Fibroblast of skin of back (primary cell): ENCODE measurements around the gene LARGE2. TPM values are rescaled to one million over a fixed set of nuclear protein-coding genes. Genes with fewer than 3 reads are reported as not detected.

Experiments used
- DNase-seq: peaks from one replicate; pipeline ENCODE4 v3.0.0-alpha.2; 2013
- polyA plus RNA-seq, 2 experiments: library from polyadenylated mRNA; unstranded; fragments of 120-200 nt; gene quantifications; one replicate each; pipeline ENCODE4 v1.2.1, GENCODE V29; 2013; ENCODE audit not compliant: insufficient read length in 2 of 2

LARGE2 gene
- not detected for polyA plus RNA-seq (2013, experiment 1 of 2; ENCODE audit: insufficient read length)
- polyA plus RNA-seq (2013, experiment 2 of 2; ENCODE audit: insufficient read length): 0.18 TPM

- no peak for DNase-seq
Measured at GRCh38 chr11:45922425-45923082, at the start of gene LARGE2. Gene LARGE2 (plus strand): TSS chr11:45922656. CDS start chr11:45922883, 227 bp downstream.

DNA sequence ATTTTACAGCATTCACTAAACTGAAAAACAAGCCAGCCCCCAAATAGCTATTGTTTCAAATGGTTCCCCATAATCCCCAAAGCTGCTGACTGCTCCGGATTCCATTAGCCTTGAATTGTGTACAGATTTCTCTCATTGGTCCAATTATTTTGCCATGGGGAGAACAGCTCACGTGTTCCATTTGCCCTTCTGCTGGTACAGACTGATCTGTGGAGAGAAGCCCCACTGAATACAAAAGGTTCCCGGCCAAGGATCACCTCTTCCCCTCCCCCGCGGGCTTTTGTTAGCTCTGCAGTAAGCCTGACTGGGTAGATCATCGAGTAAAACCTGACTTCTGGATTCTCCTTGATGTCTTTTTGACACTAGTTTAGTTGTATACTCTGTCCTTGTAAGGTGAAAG, 46.1 kb upstream of the LARGE2 start:
- no peak for DNase-seq

DNA sequence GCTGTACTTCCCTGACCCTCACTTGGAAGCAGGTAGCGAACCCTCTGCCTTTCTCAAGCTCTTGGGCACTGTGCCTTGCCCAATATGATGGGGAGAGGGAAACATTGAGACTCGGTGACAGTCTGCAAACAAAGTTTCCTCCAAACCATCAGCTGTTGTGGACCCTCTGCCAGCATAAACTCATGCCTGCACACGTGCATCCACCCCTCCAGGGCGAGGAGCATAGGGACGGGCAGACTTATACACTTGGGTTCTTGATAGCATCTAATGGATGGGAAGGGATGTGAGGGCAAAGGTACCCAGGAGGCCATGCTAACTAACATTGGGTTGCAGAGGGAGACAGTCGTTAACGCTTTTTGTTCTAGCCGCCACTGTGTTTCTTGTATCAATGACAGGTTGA, 45.2 kb upstream of the LARGE2 start:
- DNase-seq: no peak

- no peak for DNase-seq
Measured at GRCh38 chr11:45877845-45878244, 44.6 kb upstream of the LARGE2 start.

GRCh38 chr11:45879803-45880686, 42.4 kb upstream of the LARGE2 start:
- peak; percentile 10 for DNase-seq

GRCh38 chr11:45880772-45881570, 41.5 kb upstream of the LARGE2 start:
- no peak for DNase-seq

DNA sequence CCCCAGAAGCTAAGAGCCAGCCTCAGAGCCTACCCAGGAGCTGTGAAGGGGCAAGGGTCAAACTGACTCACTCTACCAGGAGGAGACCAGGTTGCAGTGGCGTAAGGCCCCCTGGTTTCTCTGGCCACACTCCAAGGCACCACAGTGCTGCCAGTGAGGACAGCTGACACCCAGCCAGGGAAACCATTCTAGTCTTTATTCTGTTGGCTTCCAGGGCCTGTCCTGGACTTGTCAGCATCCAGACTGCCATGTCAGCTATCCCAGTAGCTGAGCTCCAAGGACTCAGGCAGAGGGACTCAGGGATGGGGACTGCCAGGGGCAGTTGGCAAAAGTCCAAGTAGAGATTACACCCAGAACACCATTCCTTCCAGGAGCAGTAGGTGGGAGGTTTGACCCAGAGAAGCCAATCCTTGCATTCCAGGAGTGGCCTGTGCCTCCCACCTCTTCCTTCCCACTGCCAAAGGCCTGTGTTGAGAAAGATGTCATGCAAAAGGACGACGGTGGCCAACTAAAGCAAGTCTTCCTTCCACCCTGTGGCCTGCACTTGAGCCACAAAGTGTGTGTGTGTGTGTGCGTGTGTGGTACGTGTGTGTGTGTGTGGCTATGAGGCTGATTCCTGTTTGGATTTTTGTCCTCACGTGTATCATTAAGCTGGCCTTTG, 40.6 kb upstream of the LARGE2 start:
- no peak for DNase-seq

DNA sequence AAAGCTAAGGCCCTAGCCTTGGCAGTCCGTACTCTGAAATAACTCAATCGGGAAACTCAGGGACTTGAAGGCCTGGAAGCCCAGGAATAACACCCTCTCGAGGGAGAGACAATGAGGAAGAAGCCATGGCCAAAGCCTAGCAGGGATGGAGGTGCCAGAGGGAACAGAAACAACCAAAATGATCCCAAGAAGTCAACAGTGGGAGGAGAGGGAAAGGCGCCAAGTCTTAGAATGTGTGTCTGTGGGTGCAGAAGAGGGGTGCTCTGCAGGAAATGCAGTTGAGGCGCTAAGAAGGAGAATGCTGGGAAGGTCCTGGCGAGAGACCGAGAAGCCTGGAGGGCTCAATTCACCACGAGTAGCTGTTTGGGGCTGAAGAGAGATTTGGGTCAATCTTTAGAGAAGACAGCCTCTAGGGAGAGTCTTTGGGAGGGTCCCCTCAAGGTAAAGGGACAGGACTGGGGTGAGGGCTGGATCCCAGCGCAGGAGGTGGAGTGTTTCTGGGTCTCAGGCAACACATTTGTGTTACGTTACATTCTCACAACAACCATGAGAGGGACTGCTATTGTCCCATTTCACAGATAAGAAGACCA, 37.8 kb upstream of the LARGE2 start:
- DNase-seq: no peak

DNA sequence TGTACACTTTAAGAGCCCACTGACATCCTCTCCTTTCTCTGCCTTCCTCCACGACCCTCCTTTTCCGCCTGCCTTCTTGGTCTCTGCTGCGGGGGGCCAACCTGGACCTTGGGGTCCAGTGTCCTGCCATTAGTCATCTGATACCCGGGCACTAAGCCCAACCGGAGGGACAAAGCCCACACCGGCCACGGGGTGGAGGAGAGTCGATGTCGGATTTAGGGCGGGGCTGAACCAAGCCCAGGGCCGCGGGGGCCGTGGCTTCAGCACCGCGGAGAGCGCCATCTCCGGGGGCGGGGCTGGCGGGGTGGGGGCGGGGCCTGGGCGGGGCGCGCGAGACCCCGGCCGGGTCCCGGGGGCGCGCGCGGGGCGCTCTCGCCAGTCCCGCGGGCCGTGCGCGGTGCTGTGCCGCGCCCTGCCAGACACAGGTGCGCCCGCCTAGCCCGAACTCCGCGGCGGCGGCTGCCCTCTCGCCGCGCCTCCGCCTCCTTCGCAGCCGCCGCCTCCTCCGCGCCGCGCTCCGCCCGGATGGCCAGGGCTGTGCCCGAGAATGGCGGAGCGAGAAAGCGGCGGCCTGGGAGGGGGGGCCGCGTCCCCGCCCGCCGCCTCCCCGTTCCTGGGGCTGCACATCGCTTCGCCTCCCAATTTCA, 37.1 kb upstream of the LARGE2 start, which contains the start of gene MAPK8IP1:
TSS of gene MAPK8IP1 (plus strand) at position 378 of the 647 bp plus-strand sequence. CDS start at position 548, 170 bp downstream.
- DNase-seq: peak; percentile 39

- no peak for DNase-seq
Measured at GRCh38 chr11:45885921-45886721, 36.3 kb upstream of the LARGE2 start.

DNA sequence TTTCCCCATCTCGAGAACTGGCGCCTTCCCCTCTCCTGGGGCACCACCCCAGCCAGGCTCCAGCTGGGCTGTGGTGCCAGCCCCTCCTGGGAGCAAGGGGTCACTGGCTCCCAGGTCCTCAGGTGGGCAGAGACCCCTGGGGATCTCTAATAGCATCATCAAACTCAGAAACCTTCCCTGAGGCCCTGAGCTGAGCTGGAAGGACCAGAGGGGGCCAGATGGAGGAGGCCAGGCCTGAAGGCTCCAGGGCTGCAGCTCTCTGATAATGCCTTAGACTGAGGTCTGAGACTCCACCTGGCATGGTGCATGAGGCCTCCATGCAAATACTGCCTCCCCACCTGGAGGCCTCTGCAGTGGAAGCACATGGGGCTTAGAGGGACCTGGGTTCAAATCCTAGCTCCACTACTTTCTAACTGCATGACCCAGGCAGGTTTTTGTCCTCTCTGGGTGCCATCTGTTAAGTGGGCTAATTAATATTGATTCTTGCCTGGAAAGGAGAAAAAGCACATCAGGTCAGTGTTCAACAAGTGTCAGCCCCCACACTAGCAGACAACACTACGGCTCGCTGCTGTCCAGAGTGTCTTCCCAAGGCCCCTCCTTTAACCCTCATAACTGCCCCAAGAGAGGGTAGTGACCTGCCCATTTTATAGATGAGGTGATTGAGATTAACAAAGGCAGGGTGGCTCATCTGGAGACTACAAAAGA, 35.5 kb upstream of the LARGE2 start:
- DNase-seq: no peak

DNA sequence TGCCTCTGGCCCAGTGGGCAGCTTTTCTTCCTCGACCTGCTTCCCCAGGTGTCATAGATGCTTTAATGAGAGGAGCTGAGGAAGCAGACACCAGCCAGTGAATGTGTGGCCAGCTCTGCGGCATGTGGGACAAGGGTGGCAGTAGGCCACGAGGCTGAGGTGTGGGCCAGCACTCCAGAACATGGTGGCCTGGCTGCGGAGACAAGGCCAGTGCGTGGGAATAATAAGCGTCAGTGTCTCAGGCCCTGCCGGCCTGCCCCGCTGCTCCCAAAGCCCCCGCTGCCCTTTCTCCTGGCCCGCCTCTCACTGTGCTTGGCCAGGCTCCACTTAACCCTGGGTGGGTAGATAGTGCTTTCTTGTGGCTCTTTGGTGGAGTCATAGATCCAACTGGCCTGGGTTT, 34.9 kb upstream of the LARGE2 start:
- DNase-seq: no peak

DNA sequence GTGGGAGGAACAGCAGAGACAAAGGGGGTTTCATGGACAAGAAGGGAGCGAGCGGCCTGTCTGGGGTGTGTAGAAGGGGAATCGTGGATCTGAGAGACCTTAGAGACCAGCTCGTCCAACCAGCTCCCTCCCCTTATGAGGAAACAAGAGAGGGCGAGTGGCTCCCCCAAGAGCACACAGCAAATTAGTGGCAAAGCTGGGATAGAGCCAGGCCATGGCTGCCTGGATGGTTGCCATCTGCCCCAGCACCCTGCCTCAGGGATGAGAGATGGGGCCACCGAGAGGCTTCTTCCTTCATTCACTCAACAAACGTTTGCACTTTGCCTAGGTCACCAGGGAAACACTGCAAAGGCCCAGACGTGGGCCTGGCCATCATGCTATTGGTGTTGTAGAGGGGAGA, 32.9 kb upstream of the LARGE2 start:
- no peak for DNase-seq

DNA sequence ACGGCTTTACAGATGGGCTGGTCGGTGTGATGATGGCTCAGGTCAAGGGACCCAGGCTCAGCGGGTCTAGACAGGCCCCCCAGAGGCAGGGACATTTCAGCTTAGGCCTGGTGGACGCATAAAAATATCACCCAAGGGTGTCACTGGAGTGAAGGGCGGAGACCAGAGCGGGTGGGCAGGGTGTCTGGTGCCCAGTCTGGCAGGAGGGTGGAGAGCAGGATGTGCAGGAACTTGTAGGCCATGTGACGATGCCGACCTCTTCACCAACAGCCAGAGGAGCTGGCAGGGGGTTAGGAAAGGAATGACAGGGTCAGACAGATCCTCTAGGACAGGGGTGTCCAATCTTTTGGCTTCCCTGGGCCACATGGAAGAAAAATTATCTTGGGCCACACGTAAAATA, 32.5 kb upstream of the LARGE2 start:
- DNase-seq: no peak

DNA sequence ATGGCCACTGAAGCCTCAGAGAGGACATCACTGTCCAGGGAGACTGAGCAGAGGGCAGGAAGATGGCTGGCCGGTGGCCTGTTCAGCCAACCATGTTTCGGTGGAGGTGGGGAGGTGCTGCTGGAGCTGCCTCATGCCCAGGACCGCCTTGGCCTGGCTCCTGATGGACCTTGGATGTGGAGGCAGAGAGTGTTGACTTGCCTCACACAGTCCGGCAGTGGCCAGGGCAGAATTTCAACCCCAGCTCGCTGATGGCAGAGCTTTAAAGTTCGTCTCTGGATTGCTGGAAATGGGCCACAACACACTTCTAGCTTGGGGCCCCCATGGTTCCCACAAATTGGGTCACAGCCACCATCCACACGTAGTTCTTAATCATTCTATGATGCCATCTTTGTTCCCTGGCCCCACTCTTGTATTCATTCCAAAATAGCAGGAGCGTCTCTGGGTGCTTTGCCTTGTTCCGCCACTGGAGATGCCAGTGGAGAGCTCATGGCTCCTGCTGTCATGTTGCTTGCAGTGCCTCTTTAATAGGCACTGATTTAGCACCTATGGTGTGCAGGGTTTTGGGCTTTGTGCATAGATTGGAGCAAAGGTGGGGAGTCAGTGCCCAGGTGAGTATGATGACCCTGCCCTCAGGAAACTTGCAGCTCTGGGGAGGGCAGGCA, 31.4 kb upstream of the LARGE2 start:
- DNase-seq: no peak

- DNase-seq: no peak
Measured at GRCh38 chr11:45892856-45893255, 29.6 kb upstream of the LARGE2 start.

- DNase-seq: no peak
Measured at GRCh38 chr11:45894555-45895247, 27.8 kb upstream of the LARGE2 start.

DNA sequence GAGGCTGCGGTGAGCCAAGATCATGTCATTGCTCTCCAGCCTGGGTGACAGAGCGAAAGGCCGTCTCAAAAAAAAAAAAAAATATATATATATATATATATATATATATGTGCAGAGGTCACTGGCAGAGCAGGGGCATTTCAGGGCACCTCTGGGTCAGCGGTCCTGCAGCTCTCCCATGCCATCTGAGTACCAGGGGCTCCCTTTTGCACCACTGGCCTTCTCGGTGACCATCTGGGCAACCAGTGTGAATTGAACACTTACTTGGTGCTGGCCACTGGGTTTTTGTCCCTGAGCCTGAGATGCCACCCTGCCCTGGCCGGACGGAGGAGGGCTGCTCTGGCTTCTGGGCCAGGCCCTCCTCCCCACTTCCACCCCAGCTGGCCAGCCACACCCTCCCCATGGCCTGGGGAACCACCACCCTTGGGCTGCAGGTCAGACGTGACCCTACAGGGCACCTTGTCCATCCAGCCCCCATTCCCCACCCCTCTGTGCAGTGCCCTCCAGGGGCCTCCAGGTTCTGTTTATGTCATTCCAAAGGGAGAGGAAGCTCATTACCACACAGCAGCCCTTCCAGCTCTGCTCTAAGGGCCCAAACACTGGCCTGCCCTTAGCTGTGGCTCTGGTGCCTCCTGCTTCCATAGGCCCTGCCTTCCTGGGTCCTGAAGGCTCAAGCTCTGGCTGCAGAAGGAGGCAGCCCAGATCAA, 26.8 kb upstream of the LARGE2 start:
- no peak for DNase-seq
